Fibroblast of the aortic adventitia (primary cell): ENCODE results near the gene MSLN. TPM values are rescaled to one million over a fixed set of nuclear protein-coding genes. Genes with fewer than 3 reads are reported as not detected.

Experiments
- DNase-seq: peaks from one replicate; pipeline ENCODE4 v3.0.0-alpha.2; 2010; ENCODE audit warnings: low read depth
- H3K4me3 ChIP-seq: 2 replicates; pipeline ENCODE4 v1.5.1; 2011; ENCODE audit warnings: low read depth, mild to moderate bottlenecking, control low read depth, low read length, moderate library complexity
- total RNA-seq: library from RNA; depleted of rRNA; stranded (reverse); fragments of >200 nt; gene quantifications from 2 replicates; pipeline ENCODE4 v1.2.3, GENCODE V29; 2012; ENCODE audit warnings: low replicate concordance
- TF ChIP-seq, protein P1 (sequence below): IDR thresholded peaks from 2 replicates; pipeline ENCODE4 v1.5.1; 2011; ENCODE audit warnings: mild to moderate bottlenecking, low read length, control low read depth, inconsistent platforms; ENCODE audit not compliant: insufficient read depth

Gene MSLN
- total RNA-seq, 1 donor: not detected

GRCh38 chr16:766820-767640, 6.5 kb downstream of the MSLN start:
- no peak overlapping the region for H3K4me3 ChIP-seq
- TF ChIP-seq, protein P1, sequence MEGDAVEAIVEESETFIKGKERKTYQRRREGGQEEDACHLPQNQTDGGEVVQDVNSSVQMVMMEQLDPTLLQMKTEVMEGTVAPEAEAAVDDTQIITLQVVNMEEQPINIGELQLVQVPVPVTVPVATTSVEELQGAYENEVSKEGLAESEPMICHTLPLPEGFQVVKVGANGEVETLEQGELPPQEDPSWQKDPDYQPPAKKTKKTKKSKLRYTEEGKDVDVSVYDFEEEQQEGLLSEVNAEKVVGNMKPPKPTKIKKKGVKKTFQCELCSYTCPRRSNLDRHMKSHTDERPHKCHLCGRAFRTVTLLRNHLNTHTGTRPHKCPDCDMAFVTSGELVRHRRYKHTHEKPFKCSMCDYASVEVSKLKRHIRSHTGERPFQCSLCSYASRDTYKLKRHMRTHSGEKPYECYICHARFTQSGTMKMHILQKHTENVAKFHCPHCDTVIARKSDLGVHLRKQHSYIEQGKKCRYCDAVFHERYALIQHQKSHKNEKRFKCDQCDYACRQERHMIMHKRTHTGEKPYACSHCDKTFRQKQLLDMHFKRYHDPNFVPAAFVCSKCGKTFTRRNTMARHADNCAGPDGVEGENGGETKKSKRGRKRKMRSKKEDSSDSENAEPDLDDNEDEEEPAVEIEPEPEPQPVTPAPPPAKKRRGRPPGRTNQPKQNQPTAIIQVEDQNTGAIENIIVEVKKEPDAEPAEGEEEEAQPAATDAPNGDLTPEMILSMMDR: no peak
- DNase-seq: no peak

GRCh38 chr16:767743-768235, 7.3 kb downstream of the MSLN start:
- TF ChIP-seq, protein P1: no peak
- no peak for DNase-seq
- no peak overlapping the region for H3K4me3 ChIP-seq

- DNase-seq: no peak
- H3K4me3 ChIP-seq: no peak overlapping the region
- TF ChIP-seq, protein P1: no peak
Observed at GRCh38 chr16:768428-768827, 7.9 kb downstream of the MSLN start.

GRCh38 chr16:769184-769784, 8.8 kb downstream of the MSLN start:
- H3K4me3 ChIP-seq: no peak overlapping the region
- no peak for DNase-seq
- TF ChIP-seq, protein P1: no peak

GRCh38 chr16:769934-770333, 9.4 kb downstream of the MSLN start:
- TF ChIP-seq, protein P1: no peak
- no peak overlapping the region for H3K4me3 ChIP-seq
- no peak for DNase-seq

GRCh38 chr16:770411-770810, 9.9 kb downstream of the MSLN start:
- H3K4me3 ChIP-seq: no peak overlapping the region
- DNase-seq: no peak
- TF ChIP-seq, protein P1: no peak
